Activated gamma-delta T cell (primary cell): ENCODE results near the gene COL23A1.

Experiments
- DNase-seq: peaks from one replicate; lab custom pipeline; 2025; lab: John Stamatoyannopoulos, UW

COL23A1 gene

GRCh38 chr5:178475422-178475821, 114.8 kb downstream of the COL23A1 start:
- DNase-seq: no peak

GRCh38 chr5:178474562-178475184, 115.5 kb downstream of the COL23A1 start:
- DNase-seq: no peak

DNA sequence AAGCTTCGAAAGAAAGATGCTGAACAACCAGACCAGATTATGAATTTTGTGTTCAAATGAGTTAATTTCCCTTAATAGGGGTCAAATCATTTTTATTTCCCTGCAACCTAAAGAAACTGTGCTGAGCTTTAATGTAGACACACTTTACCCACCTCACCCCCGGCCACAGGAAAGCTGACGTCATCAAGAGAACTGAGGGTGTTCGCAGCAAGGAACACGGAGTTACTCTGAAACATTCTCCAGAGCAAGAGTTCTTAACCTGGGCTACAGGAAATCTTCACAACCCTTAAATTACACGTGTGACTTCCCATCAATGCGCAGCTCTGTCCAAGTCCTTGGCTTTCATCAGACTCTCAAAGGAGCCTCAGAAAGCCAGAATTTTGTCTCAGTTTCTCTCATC, 116.3 kb downstream of the COL23A1 start:
- no peak for DNase-seq

DNA sequence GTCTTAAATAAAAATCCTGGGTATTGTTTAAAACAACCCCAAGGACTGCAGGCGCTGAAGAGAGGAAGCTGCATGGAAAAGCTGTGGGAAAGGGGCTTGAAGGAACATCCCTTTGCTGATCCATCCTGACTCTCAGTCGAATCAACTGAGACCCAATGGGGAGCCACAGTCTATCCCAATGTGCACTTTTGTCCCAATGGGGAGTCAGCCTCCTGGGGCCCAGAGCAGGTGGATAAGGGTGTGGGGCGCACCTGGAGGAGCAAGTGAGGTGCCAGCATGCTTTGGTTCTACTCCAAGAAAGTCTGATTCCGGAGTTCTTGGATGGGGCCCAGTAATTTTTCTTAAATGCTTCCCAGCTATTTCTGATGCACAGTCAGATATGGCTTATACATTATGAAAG, 118.1 kb downstream of the COL23A1 start:
- DNase-seq: no peak

DNA sequence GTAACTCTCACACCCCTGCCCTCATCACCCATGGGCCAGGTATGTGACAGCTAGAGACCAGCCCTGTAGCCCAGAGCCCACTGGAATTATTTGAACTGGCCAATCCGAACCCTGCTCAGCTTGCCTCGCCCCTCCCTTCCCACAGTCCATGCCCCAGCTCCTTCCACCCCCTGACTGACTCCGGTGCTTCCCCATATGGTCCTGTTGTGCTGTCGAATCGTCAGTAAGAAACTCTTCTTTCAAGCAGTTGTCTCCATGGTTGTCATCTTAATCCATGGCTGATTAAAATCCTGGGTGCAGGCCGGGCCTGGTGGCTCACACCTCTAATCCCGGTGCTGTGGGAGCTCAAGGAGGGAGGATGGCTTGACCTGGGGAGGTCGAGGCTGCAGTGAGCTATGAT, 118.5 kb downstream of the COL23A1 start:
- no peak for DNase-seq

DNA sequence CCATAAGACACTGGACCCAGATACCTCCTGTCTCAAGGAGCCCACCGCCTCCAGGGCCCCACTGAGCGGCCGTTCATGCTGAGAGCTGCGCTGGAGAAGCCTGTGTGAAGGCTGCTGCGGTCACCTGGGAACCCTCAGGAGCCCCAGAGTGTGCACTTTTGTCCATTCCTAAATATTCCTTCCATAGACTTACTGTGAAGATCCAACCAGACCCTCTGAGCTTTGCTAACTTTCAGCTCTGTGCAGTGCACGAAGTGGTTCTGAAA, 119.5 kb downstream of the COL23A1 start:
- no peak for DNase-seq

DNA sequence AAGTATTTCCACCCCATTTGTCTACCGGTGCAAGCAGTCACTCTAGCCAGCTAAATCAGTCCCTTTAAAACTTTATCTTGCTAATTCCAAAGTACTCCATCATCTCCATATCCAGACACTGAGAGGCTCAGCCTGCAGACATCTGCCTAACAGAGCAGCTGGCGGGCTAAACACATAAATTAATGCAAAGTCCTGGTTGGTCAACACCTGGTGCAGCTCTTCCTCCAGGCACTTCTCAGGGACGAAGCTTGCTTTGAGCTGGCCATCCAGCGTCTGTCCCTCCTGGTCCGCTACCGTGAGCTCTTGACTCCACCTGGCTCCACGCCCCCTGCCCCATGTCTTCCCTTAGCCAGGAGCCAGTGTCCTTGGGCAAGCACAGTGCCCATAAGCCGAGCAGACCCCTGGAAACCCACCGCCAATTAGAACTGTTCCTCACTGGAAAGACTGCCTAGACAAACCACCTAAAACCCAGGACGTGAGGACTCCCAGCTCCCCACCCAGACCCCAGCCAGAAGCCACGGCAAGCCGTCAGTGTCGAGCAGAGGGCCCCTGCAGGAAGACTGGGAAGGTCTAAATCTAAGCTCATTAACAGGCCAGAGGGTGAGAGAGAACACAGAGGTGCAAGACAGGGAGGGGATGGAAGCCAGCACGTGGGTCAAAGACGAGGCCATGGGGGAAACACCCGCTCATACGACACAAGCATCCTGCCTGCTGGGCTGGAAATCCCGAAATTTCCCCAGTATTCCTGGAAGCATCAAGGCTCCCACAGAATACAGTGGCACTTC, 120.0 kb downstream of the COL23A1 start:
- no peak for DNase-seq

DNA sequence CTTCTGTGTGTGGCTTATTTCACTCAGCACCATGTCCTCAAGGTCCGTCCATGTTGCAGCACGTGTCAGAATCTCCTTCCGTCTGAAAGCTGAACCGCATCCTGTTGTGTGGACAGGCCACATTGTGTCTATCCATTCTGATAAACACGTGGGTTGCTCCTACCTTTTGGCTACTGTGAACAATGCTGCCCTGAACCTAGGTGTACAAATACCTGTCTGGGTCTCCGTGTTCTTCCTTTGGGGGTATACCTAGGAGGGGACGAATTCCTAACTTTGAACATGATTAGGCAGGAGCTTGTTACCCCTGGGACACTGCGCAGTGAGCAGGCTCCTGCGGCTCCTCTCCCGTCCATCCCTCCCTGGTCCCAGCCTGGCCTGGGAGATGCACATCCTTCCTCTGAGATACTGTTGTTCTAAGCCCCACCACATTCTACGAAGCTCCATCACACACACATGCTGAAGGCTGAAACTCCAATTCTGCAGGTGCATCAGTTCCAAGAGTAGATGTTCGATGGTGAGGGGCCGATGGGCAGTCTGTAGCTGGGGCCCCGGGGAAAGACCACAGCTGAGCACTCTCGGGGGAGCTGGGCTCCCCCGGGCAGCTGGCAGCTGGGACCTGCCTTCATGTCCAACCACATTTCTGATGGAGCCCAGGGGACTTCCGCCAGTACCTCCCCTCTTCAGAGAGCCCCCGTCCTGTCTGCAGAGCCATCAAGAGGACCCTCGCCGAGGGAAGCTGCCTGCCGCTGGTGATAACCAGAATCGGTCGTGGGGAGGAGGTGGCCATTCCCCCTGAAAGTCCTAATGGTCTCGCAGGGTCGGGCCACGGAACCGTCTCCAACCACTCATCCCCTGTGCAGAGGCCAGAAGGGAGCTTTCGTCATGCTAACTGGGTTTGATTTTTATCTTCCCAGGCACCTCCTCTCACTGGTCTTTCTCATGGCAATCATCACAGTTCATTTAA, 120.9 kb downstream of the COL23A1 start:
- DNase-seq: no peak

DNA sequence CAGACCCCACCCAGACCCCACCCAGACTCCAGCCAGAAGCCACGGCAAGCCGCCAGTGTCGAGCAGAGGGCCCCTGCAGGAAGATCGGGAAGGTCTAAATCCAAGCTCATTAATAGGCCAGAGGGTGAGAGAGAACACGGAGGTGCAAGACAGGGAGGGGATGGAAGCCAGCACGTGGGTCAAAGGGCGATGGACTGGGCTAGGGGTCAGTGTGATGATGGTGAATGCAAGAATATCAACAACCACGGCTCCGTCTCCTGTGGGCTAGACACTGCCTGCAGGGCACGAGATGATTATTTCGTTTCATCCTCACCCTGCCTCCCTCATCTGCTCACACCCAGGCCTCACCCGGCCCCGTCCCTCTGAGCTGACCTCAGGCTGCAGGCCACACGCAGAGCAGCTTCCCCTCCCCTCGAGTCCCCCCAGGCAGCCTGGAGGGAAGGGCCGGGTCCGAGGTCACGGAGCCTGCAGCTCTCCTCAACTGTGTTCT, 122.0 kb downstream of the COL23A1 start:
- DNase-seq: no peak

DNA sequence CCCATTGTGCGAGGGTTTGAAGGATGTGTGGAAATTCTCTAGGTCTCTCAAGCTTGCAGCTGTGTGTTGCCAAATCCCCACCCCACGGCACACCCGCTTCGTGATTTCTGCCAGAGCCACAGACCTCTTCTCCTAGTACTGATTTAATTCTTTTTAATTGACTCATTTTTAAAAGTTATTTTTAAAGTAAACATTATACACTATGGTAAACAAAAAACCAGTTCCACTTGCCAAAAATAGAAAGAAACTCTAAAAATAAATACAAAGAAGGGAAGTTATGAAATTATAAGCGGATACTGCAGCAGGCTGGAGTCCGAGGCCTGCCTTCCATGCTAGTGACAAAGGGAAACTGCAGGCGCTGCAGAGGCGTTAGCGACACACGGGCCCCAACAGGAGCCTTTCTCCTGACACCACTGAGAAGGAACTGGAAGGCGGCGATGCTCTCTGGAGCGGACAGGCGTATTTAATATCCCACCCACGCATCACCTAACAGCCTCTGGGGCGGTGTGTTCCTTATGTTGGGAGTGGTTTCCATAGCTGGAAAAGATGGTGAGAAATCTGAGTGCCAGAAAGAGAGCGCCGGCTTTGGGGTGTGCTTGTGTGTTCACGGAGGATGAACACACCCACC, 122.5 kb downstream of the COL23A1 start:
- no peak for DNase-seq

DNA sequence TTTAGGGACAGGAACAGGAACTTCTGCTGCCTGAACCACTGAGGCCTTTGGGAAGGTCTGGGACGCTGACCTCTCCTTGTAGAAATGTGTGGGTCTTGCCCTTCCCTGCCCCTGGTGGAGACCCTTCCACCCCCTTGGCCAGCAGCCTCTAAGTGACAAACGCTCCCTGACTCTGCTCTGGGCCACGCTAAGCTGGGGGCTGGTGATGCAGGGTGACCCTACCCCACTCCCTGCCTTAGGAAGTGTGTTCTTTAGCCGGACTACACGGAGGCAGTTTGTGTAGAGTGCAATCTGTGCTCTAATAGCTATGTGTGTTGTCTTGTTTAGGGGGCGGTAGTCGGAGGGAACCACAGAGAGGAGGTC, 123.0 kb downstream of the COL23A1 start:
- DNase-seq: no peak

DNA sequence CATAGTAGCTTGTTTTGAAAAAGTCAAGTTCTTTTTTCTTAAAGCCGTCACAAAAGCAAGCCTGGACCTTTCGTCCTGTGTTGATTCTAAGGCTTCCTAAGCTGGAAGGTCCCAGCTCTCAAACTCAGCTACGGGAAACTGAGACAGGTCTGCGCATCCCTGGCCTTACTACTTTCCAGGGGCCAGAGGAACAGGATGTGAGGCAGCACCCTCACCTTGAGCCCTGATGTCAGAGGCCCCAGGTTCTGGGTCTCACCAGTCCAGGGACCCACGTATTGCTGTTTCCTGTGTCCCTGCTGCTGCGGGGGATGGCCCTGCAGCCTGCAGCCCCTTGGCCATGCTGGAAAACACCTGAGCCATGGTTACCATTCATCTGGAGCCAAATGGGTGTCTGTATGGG, 123.9 kb downstream of the COL23A1 start:
- DNase-seq: no peak

DNA sequence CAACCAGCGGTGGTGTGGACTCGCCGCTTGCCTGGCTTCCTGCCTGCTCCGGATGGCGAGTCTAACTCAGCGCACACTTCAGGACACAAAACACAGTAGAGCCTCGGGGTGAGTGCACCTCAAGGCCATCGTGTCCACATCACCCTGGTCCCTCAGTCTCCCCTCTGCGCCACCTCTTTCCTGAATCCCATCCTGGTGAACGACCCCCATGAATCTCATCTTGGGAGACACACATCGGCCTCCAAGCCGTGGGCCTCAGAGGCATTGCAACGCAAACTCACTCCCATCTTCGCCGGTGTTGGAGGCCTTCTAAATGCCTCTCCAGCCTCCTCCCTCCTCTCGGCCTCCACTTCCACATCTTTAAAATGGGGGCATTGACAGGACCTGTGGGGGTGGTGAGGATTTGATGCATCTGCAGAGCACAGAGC, 124.3 kb downstream of the COL23A1 start:
- no peak for DNase-seq

GRCh38 chr5:178465228-178465860, 124.8 kb downstream of the COL23A1 start:
- no peak for DNase-seq

GRCh38 chr5:178464431-178465048, 125.7 kb downstream of the COL23A1 start:
- DNase-seq: no peak

GRCh38 chr5:178463321-178464155, 126.7 kb downstream of the COL23A1 start:
- DNase-seq: no peak

- DNase-seq: no peak
These were observed 127.4 kb downstream of the COL23A1 start for GRCh38 chr5:178462816-178463215.

DNA sequence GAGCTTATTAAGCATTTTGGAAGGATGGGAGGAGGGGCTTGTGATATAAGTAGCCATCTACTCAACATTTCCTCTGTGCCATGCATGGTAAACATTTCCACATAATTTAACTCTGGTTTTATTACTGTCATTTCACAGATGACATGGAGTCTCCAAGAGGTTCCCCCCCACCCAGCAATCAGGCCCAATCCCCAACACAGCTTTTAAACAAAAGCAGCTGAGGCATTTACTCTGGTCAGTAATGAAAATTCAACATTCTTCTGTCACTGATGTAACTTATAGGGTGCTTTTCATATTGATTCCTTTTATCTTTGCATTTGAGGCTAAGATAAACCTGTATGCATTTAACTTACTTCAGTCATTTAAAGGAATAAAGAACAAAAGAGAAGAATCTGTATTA, 128.1 kb downstream of the COL23A1 start:
- no peak for DNase-seq

DNA sequence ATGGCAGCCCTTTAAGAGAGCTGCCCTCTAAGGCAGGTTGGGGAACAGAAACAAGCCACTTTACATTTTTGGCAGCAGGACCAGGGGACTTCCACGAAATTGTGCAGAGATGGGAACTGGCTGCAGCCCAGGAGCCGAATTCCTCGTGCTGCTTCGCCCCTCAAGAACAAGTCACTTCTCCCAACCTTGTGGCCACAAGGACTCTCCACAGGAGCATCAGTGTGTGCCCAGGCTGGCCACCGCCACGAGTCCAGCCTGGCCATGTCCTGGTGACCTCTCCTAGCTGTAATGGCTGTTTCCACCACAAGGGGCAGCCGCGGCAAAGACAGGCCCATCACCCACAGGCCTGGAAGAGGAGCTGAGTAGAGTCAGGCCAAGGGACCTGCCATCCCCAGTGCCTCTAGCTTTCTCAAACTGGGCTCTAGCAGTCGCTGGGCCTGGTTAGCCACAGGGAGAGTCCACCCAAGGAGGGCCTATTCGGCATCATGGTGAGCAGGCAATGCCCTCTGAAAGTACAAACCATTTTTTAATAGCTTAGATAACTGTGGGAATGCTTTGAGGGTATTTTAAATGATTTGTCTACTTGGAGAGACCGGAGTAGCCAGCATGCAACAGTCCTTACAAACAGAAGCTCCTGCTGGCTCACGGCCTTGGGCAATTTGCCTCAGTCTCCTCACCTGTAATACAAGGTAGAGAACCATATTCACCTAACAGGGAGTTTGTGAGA, 129.0 kb downstream of the COL23A1 start:
- DNase-seq: no peak

- no peak for DNase-seq
These were observed 129.6 kb downstream of the COL23A1 start for GRCh38 chr5:178460598-178460997.
